Tibial nerve (tissue), 4 donors: ENCODE data around the gene C14orf119.

Experiments
- CTCF ChIP-seq, 5 experiments: fragments of 200-600 bp in 3 of 5; fragments of 450-650 bp in 2 of 5; sonication (generic) in 3 of 5; IDR thresholded peaks; one replicate each; pipeline ENCODE4 v1.5.1; 2016 to 2019; ENCODE audit warnings: antibody characterized with exemption in 5 of 5, mild to moderate bottlenecking in 3 of 5, moderate library complexity in 2 of 5
- EP300 ChIP-seq, 2 donors: sonication (generic); formaldehyde crosslinking; IDR thresholded peaks; one replicate each; pipeline ENCODE4 v1.6.1; 2017; ENCODE audit warnings: antibody characterized with exemption in 2 of 2, mild to moderate bottlenecking in 1 of 2
- POLR2A ChIP-seq, 2 donors: fragments of 450-650 bp; IDR thresholded peaks; one replicate each; pipeline ENCODE4 v1.6.1; 2017; ENCODE audit warnings: antibody characterized with exemption in 2 of 2, mild to moderate bottlenecking in 2 of 2, moderate library complexity in 2 of 2

GRCh38 chr14:23071244-23071920 lies 23.9 kb upstream of the C14orf119 start:
- TF ChIP-seq CTCF (IDR thresholded peaks at IDR 0.05) = peak in 1 of 5 experiments; percentile 10
- peak in 1 of 2 donors; percentile 83 for TF ChIP-seq EP300 (IDR thresholded peaks at IDR 0.05)
- peak in 1 of 2 donors; percentile 51 for TF ChIP-seq POLR2A (IDR thresholded peaks at IDR 0.05)
